ENCODE measurements around the gene USP49.
A peak's percentile ranks its signal among the peaks of the same experiment; 100 is the strongest.

Gene USP49

DNA sequence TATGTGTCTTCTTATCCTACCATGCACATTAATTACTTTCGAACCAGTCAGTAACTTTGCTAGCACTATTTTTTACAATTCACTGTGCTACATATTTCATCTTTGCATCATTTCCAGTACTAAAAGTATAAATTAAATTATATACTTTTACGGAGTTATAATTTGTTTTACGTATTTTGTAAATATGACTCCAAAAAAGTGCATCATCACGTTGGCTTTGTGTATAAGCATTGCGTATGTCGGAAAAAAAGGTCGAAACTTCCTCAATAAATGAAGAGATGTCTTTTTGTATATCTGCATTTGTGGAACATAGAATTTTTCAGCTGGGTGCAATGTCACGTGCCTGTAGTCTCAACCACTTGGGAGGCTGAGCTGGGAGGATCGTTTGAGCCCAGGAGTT, 52.0 kb downstream of the USP49 start:
- FAIRE-seq (no peak), DNase-seq (ENCODE audit: insufficient read length, low spot score) (no peak)
- TF ChIP-seq PAX5 (IDR thresholded peaks at IDR 0.05; ENCODE audit: insufficient read depth, low read length, severe bottlenecking) (no peak), POLR2A (IDR thresholded peaks at IDR 0.05; ENCODE audit: low read depth, low read length) (no peak), SPI1 (IDR thresholded peaks at IDR 0.05; ENCODE audit: low read depth, low read length) (no peak), POLR2AphosphoS5 (IDR thresholded peaks at IDR 0.05; ENCODE audit: low read depth, low read length) (no peak), TAF1 (IDR thresholded peaks at IDR 0.05; ENCODE audit: low read depth, low read length) (no peak), POU2F2 (IDR thresholded peaks at IDR 0.05; ENCODE audit: low read depth, low read length) (no peak)

DNA sequence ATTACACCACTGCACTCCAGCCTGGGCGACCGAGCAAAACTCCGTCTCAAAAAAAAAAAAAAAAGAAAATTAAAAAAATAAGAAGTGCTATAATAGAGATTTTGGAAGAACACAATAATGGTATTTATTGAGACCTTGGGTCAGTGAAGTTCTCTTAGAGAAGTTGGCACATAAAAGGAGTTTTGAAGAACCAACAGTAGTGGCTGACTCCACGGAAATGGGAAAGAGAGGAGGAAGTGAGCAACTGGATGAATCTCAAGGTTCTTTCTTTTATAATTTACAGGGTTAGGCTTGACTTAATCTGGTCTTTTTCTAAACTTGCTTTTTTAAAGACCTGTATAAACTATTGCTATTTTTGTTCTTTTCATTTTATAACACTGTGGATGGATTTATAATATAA, 54.8 kb downstream of the USP49 start:
- no peak for FAIRE-seq
- TF ChIP-seq SPI1 (IDR thresholded peaks at IDR 0.05; ENCODE audit: low read depth, low read length): no peak
- no peak for TF ChIP-seq POLR2A (IDR thresholded peaks at IDR 0.05; ENCODE audit: low read depth, low read length)
- no peak for TF ChIP-seq POU2F2 (IDR thresholded peaks at IDR 0.05; ENCODE audit: low read depth, low read length)
- no peak for TF ChIP-seq PAX5 (IDR thresholded peaks at IDR 0.05; ENCODE audit: insufficient read depth, low read length, severe bottlenecking)
- TF ChIP-seq POLR2AphosphoS5 (IDR thresholded peaks at IDR 0.05; ENCODE audit: low read depth, low read length): no peak
- no peak for TF ChIP-seq TAF1 (IDR thresholded peaks at IDR 0.05; ENCODE audit: low read depth, low read length)
- no peak for DNase-seq (ENCODE audit: insufficient read length, low spot score)

DNA sequence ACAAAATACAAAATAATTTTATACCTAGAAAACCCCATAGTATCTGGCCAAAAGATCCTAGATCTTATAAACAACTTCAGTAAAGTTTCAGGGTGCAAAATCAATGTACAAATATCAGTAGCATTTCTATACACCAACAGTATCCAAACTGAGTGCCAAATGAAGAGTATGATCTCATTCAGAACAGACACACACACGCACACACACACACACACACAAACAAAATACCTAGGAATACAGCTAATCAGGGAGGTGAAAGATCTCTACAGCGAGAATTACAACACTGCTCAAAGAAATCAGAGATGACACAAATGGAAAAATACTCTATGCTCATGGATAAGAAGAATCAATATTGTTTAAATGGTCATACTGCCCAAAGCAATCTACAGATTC, 58.5 kb downstream of the USP49 start:
- FAIRE-seq (peak; percentile 26), DNase-seq (ENCODE audit: insufficient read length, low spot score) (no peak)

DNA sequence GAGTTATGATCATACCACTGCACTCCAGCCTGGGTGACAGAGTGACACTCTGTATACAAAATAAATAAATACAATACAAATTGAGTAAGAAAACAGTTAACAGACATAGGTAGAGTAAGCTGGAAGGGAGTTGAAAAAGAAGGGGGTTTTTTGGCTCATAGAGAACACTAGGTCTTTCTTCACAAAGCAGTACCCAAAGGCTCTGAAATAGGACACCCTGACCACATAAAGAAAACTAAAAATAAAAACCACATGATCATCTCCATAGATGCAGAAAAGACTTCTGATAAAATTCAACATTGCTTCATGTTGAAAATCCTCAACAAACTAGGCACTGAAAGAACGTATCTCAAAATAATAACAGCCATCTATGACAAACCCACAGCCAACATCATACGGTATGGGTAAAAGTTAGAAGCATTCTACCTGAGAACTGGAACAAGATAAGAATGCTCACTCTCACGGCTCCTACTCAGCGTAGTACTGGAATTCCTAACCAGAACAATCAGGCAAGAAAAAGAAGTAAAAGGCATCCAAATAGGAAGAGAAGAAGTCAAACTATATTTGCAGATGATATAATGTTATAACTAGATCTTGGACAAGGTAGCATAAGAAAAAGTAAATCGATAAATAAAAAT, 59.0 kb downstream of the USP49 start:
- TF ChIP-seq SPI1 (IDR thresholded peaks at IDR 0.05; ENCODE audit: low read depth, low read length) (no peak), POLR2A (IDR thresholded peaks at IDR 0.05; ENCODE audit: low read depth, low read length) (no peak), PAX5 (IDR thresholded peaks at IDR 0.05; ENCODE audit: insufficient read depth, low read length, severe bottlenecking) (no peak), POLR2AphosphoS5 (IDR thresholded peaks at IDR 0.05; ENCODE audit: low read depth, low read length) (no peak), TAF1 (IDR thresholded peaks at IDR 0.05; ENCODE audit: low read depth, low read length) (no peak), POU2F2 (IDR thresholded peaks at IDR 0.05; ENCODE audit: low read depth, low read length) (no peak)
- FAIRE-seq: no peak
- no peak for DNase-seq (ENCODE audit: insufficient read length, low spot score)

More for the DNA sequence above, 58.5 kb downstream of the USP49 start:
- TF ChIP-seq POU2F2 (IDR thresholded peaks at IDR 0.05; ENCODE audit: low read depth, low read length): no peak
- TF ChIP-seq TAF1 (IDR thresholded peaks at IDR 0.05; ENCODE audit: low read depth, low read length): no peak

DNA sequence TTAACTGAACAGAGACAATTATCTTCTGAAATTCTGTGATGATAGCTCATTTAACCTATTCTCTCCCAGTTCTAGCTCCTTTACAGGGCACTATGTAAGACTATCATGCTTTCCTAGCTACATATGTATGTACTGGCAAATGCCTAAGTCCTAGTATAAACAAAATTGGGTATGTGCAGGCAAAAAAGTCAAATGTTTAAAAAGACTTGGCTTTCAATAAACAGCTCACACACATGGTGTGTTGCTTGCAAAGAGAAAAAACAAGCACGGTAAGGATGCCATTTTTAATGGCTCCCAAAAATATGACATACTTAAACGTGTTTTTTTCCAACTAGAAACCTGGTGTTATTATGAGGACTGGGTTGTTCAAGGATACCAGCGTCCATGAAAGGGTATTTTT, 62.9 kb downstream of the USP49 start:
- DNase-seq (ENCODE audit: insufficient read length, low spot score): no peak
- no peak for TF ChIP-seq POLR2AphosphoS5 (IDR thresholded peaks at IDR 0.05; ENCODE audit: low read depth, low read length)
- no peak for TF ChIP-seq POU2F2 (IDR thresholded peaks at IDR 0.05; ENCODE audit: low read depth, low read length)
- TF ChIP-seq SPI1 (IDR thresholded peaks at IDR 0.05; ENCODE audit: low read depth, low read length): no peak
- TF ChIP-seq TAF1 (IDR thresholded peaks at IDR 0.05; ENCODE audit: low read depth, low read length): no peak
- TF ChIP-seq PAX5 (IDR thresholded peaks at IDR 0.05; ENCODE audit: insufficient read depth, low read length, severe bottlenecking): no peak
- no peak for TF ChIP-seq POLR2A (IDR thresholded peaks at IDR 0.05; ENCODE audit: low read depth, low read length)
- FAIRE-seq: no peak

DNA sequence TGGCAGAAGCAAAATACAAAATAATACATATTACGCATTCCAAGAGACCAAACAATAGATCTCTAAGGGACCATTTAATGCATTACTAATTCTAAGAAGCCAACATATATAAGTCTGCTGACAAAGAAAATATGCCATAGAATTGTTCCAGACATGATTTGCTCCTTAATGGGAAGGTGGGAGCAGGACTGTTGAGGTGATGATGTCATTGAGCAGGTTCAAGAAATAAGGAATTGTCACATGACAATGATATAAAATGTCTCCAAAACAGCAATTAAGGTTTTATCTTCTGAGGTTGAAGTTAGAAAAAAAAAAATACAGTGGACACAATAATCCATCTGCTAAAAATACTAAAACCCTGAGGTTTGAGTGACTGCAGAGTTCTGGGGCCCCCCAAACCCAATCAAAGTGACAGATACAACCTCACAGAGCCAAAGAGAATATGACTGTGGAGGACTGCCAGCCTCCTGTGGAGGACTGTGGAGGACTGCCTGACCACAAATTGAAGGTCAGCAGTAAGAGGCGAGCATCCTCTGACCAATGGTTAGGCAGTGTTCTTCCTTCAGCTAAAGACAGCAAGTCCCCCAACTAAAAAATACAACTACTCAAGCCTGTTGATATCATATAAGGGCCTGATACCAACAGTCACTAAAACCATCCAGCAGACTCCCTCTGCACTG, 68.7 kb downstream of the USP49 start:
- no peak for FAIRE-seq
- DNase-seq (ENCODE audit: insufficient read length, low spot score): no peak
- TF ChIP-seq TAF1 (IDR thresholded peaks at IDR 0.05; ENCODE audit: low read depth, low read length) (no peak), POU2F2 (IDR thresholded peaks at IDR 0.05; ENCODE audit: low read depth, low read length) (no peak), SPI1 (IDR thresholded peaks at IDR 0.05; ENCODE audit: low read depth, low read length) (no peak), POLR2AphosphoS5 (IDR thresholded peaks at IDR 0.05; ENCODE audit: low read depth, low read length) (no peak), PAX5 (IDR thresholded peaks at IDR 0.05; ENCODE audit: insufficient read depth, low read length, severe bottlenecking) (no peak), POLR2A (IDR thresholded peaks at IDR 0.05; ENCODE audit: low read depth, low read length) (no peak)

DNA sequence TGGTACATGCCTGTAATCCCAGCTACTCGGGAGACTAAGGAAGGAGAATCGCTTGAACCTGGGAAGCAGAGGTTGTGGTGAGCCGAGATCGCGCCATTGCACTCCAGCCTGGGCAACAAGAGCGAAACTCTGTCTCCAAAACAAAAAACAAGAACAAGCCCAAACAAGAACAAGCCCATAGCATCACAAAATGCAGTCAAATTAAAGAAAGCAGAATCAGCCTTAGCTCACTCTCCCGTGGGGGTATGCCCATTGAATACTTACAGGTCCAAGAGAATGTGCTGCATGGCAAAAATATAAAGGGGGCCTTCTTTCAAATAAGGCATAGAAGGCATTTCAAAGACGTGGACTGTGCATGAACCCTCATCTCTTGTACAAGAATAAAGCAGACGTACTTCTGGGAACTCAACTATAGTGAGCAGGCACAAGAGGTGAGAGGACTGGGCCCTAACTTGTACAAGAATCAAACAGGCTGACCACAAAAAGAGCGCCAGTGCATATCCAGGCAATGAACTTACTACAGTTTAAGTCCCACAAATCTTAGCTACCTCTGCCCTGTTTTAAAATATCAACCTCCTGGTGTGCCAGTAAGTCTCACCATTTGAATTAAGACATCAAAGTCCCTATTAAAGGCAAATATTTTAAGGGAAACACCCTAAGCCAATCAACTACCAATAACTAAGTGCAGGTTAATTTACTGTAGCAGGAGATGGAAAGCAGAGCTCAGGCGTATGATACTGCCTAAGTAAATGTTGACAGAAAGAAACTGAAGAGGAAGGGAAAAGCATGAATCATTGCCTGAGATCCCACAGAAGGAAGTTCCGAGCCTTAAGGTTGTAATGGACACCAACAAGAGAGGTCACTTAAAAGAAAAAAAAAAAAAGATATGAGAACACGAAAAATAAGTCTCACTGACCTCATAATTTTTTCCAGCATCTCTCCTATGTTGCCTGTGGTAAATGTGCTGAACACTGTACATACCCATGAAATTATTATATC, 70.3 kb downstream of the USP49 start:
- DNase-seq (ENCODE audit: insufficient read length, low spot score) (no peak), FAIRE-seq (peak; percentile 47)
- no peak for TF ChIP-seq SPI1 (IDR thresholded peaks at IDR 0.05; ENCODE audit: low read depth, low read length)
- TF ChIP-seq TAF1 (IDR thresholded peaks at IDR 0.05; ENCODE audit: low read depth, low read length): no peak
- TF ChIP-seq PAX5 (IDR thresholded peaks at IDR 0.05; ENCODE audit: insufficient read depth, low read length, severe bottlenecking): no peak
- TF ChIP-seq POU2F2 (IDR thresholded peaks at IDR 0.05; ENCODE audit: low read depth, low read length): no peak
- TF ChIP-seq POLR2A (IDR thresholded peaks at IDR 0.05; ENCODE audit: low read depth, low read length): no peak
- TF ChIP-seq POLR2AphosphoS5 (IDR thresholded peaks at IDR 0.05; ENCODE audit: low read depth, low read length): no peak

DNA sequence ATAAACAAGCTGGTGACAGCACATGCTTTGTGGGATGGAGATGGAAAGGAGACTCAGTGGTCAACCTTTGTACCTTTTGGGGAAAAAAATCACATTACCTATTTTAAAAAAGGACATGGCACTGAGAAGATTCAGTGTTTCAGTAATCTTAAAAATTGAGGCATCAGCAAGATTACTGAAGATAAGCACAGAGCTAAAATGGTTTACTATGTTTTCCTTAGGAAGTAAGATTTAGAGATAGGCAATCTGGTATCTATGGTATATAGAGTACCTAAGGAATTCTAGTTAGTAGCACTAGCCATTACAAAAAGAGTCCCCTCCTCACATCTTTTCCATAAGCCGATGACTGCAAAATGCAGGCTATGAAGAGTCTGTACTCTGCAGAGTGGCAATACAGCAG, 72.0 kb downstream of the USP49 start:
- no peak for TF ChIP-seq PAX5 (IDR thresholded peaks at IDR 0.05; ENCODE audit: insufficient read depth, low read length, severe bottlenecking)
- TF ChIP-seq POLR2AphosphoS5 (IDR thresholded peaks at IDR 0.05; ENCODE audit: low read depth, low read length): no peak
- TF ChIP-seq POU2F2 (IDR thresholded peaks at IDR 0.05; ENCODE audit: low read depth, low read length): no peak
- TF ChIP-seq POLR2A (IDR thresholded peaks at IDR 0.05; ENCODE audit: low read depth, low read length): no peak
- no peak for TF ChIP-seq SPI1 (IDR thresholded peaks at IDR 0.05; ENCODE audit: low read depth, low read length)
- no peak for TF ChIP-seq TAF1 (IDR thresholded peaks at IDR 0.05; ENCODE audit: low read depth, low read length)
- no peak for FAIRE-seq

DNA sequence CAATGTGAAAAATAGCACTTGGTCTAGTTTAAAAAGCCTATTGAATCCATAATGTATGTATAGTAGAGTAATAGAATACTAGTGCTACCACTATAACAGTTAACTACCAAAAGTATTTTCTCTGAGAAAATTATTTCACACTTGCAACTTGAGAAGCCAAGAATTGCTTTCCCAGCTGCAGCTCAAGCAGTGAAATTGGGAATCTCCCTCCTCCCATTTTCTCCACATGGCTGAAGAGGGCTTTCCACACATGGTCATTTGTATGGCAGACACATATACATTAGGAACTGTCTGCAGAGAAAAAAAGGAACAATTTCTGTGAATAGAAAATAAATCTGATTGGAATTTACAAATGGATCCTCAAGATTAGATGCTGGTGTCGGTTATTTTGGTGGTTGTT, 73.2 kb downstream of the USP49 start:
- FAIRE-seq (no peak), DNase-seq (ENCODE audit: insufficient read length, low spot score) (no peak)
- TF ChIP-seq POLR2AphosphoS5 (IDR thresholded peaks at IDR 0.05; ENCODE audit: low read depth, low read length): no peak
- no peak for TF ChIP-seq POLR2A (IDR thresholded peaks at IDR 0.05; ENCODE audit: low read depth, low read length)
- TF ChIP-seq PAX5 (IDR thresholded peaks at IDR 0.05; ENCODE audit: insufficient read depth, low read length, severe bottlenecking): no peak

More for the DNA sequence above, 72.0 kb downstream of the USP49 start:
- DNase-seq (ENCODE audit: insufficient read length, low spot score): no peak

Measured in GM12891 (cell line).